ENCODE results near the gene KIF11.
"Not testable (repeated sequence)": the region's sequence is repeated elsewhere in the genome, so short reads cannot be mapped to it uniquely, and the experiment has no call there.

Gene KIF11

GRCh38 chr10:92590623-92591549, 2.0 kb upstream of the KIF11 start:
- DNase-seq (ENCODE audit: low read depth, low spot score), result no peak

DNA sequence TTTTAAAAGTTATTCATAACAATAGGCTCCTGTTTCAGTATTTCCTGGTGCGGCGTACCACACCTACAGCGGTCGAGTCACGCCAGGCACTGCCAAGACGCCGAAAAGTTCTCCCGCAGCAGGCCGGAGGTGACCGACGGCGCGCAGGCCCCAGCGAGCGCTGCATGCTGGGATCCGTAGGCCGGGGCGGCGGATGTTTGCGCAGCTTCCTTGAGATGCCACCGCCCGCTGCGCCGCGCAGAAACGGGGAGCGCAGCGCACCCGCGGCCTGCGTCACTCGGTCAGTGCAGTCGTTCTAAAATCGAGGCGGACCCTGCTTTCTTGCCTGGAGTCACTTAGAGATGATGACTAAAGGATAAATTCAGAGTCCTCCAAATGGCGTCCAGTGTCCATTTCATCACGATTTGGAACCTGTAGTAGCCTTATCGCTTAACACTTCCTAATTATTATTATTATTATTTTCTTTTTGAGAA, 1.3 kb upstream of the KIF11 start:
- DNase-seq (ENCODE audit: low read depth, low spot score), result no peak

GRCh38 chr10:92593619-92594588, 974 bp downstream of the KIF11 start:
- no peak for DNase-seq (ENCODE audit: low read depth, low spot score)

- no peak for DNase-seq (ENCODE audit: low read depth, low spot score)
Observed at GRCh38 chr10:92595505-92595904, 2.6 kb downstream of the KIF11 start.

GRCh38 chr10:92598321-92598720, 5.4 kb downstream of the KIF11 start:
- no peak for DNase-seq (ENCODE audit: low read depth, low spot score)

GRCh38 chr10:92604841-92605240, 11.9 kb downstream of the KIF11 start:
- no peak for DNase-seq (ENCODE audit: low read depth, low spot score)

DNA sequence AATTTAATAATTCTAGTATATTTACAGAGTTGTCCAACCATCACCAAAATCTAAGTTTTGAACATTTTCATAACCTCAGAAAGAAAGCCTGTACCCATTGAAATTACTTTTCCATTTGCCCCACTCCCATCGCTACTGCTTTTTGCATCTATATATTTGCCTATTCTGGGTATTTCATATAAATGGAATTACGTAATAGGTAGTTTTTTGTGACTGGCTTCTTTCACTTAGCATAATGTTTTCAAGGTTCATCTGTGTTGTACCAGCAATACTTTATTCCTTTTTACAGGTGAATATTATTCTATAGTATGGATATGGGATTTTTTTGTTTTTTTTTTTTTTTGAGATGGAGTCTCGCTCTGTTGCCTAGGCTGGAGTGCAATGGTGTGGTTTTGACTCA, 22.6 kb downstream of the KIF11 start:
- no peak for DNase-seq (ENCODE audit: low read depth, low spot score)

- DNase-seq (ENCODE audit: low read depth, low spot score), result no peak
Observed at GRCh38 chr10:92619368-92619767, 26.4 kb downstream of the KIF11 start.

- no peak for DNase-seq (ENCODE audit: low read depth, low spot score)
Observed at GRCh38 chr10:92627845-92628480, 35.0 kb downstream of the KIF11 start.

GRCh38 chr10:92629945-92630344, 37.0 kb downstream of the KIF11 start:
- no peak for DNase-seq (ENCODE audit: low read depth, low spot score)

GRCh38 chr10:92638037-92638436, 45.1 kb downstream of the KIF11 start:
- DNase-seq (ENCODE audit: low read depth, low spot score), result no peak

- no peak for DNase-seq (ENCODE audit: low read depth, low spot score)
Observed at GRCh38 chr10:92640107-92640506, 47.2 kb downstream of the KIF11 start.

GRCh38 chr10:92641492-92641891, 48.6 kb downstream of the KIF11 start:
- no peak for DNase-seq (ENCODE audit: low read depth, low spot score)

- DNase-seq (ENCODE audit: low read depth, low spot score), result no peak
Observed at GRCh38 chr10:92644921-92645320, 52.0 kb downstream of the KIF11 start.

DNA sequence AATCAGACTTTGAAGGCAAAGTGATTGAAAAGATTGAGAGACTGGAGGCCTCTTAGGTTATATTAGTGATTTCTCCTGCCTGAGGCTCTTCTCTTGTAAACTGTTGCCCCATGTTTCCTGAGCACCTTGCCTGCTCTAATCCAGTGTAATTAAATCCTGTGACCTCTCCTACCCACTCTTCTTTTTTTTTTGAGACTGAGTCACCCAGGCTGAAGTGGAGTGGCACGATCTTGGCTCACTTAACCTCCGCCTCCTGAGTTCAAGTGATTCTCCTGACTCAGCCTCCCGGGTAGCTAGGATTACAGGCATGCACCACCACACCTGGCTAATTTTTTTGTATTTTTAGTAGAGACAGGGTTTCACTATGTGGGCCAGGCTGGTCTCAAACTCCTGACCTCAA, 57.9 kb downstream of the KIF11 start:
- DNase-seq (ENCODE audit: low read depth, low spot score), result not testable (repeated sequence)

GRCh38 chr10:92655426-92655825, 62.5 kb downstream of the KIF11 start:
- DNase-seq (ENCODE audit: low read depth, low spot score), result no peak

DNA sequence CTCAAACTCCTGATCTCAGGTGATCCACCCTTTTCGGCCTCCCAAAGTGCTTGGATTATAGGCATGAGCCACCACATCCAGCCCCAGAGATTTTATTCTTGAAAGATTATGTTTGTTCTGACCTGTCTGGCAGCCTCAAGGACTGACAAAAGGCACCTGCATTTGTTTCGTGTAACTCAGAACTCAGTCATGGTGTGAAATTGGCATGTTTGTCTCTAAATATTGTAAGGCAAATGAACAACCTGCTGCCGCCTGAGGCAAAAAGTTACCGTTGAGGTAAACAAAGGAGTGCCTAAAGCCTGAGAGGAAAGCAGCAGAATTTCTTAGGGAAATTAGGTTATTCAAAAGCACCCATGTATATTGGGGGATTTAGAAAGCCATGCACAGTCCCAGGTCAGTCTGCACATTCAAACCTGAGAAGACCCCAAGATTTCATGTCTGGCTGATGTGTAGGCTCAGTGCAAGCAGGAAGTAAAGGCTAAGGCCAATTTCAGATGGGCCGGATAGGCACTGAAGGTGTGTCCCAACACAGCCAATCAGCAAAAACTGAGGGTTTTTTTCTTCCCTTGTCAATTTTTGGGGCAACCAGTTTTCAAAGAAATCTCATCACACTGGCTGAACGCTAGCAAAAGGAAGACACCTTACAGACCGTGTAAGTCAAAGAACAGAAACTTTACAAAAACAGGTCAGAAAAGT, 63.5 kb downstream of the KIF11 start:
- no peak for DNase-seq (ENCODE audit: low read depth, low spot score)

DNA sequence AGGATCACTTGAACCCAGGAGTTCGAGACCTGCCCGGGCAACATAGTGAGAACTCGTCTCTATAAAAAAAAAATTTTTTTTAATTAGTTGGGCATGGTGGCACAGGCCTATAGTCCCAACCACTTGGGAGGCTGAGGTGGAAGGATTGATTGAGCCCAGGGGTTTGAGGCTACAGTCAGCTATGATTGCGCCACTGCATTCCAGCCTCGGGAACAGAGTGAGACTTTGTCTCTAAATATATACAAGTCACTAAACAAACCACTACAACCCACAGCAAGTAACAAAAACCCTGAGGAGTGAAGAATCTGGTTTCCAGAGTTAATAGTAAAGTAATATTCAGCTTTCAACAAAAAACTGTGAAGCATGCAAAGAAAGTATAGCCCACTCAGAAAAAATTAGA, 64.1 kb downstream of the KIF11 start:
- DNase-seq (ENCODE audit: low read depth, low spot score), result no peak

GRCh38 chr10:92662848-92663247, 69.9 kb downstream of the KIF11 start:
- DNase-seq (ENCODE audit: low read depth, low spot score), result no peak

- DNase-seq (ENCODE audit: low read depth, low spot score), result no peak
Observed at GRCh38 chr10:92664322-92664721, 71.4 kb downstream of the KIF11 start.

DNA sequence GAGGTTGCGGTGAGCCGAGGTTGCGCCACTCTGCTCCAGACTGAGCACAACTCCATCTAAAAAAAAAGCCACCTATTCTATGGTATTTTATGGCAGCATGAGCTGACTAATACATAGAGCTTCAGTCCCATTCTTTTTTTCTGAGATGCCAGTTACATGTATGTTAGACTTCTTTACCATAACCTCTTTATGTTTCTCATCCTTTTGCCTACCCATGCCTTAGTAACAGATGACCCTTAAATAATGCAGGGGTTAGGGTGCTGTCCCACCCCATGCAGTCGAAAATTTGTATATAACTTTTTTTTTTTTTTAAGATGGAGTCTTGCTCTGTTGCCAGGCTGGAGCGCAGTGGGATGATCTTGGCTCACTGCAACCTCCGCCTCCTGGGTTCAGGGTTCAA, 74.1 kb downstream of the KIF11 start:
- DNase-seq (ENCODE audit: low read depth, low spot score), result no peak
